Activated T-helper 1 cell treated with anti-CD3 and anti-CD28 coated beads, Interleukin-12 subunit alpha, Interleukin-12 subunit beta, Interleukin-2, Interleukin-4 antibody, amounts not matched to agents 30 ng/mL and 10 ng/mL and 1 ng/mL, durations not matched to agents 14 hours and 24 hours and 36 hours (primary cell): ENCODE measurements around the gene XK. TPM values are rescaled to one million over a fixed set of nuclear protein-coding genes. Genes with fewer than 3 reads are reported as not detected.
"Not testable (repeated sequence)": the region's sequence is repeated elsewhere in the genome, so short reads cannot be mapped to it uniquely, and the experiment has no call there.

ENCODE experiments used
- DNase-seq: peaks from one replicate; pipeline ENCODE4 v3.0.0; 2021; ENCODE audit warnings: low spot score
- H3K27ac Mint-ChIP-seq: one replicate; pipeline ENCODE4 v1.8.0; 2021; ENCODE audit warnings: mild to moderate bottlenecking, mixed read lengths
- H3K27me3 Mint-ChIP-seq: one replicate; pipeline ENCODE4 v1.8.0; 2022; ENCODE audit warnings: mild to moderate bottlenecking, moderate library complexity, mixed read lengths; ENCODE audit not compliant: insufficient read depth
- H3K36me3 Mint-ChIP-seq: one replicate; pipeline ENCODE4 v1.8.0; 2021; ENCODE audit warnings: low read depth, mixed read lengths
- H3K4me1 Mint-ChIP-seq: one replicate; pipeline ENCODE4 v1.8.0; 2021; ENCODE audit warnings: low read depth, mixed read lengths
- H3K4me3 Mint-ChIP-seq: one replicate; pipeline ENCODE4 v1.8.0; 2021; ENCODE audit warnings: mild to moderate bottlenecking, moderate library complexity, mixed read lengths
- H3K9me3 Mint-ChIP-seq: one replicate; pipeline ENCODE4 v1.8.0; 2021; ENCODE audit warnings: mixed read lengths
- intact Hi-C: fragments of 100-400 bp; cut with micrococcal nuclease; formaldehyde crosslinking; loops from one replicate; pipeline ENCODE4 v1.15.1; 2024
- total RNA-seq: library from RNA; stranded (reverse); gene quantifications from 2 replicates; pipeline ENCODE4 v1.2.3, GENCODE V29; 2022

The XK gene
- total RNA-seq, 1 donor from 2014 or later: 0.39 TPM

DNA sequence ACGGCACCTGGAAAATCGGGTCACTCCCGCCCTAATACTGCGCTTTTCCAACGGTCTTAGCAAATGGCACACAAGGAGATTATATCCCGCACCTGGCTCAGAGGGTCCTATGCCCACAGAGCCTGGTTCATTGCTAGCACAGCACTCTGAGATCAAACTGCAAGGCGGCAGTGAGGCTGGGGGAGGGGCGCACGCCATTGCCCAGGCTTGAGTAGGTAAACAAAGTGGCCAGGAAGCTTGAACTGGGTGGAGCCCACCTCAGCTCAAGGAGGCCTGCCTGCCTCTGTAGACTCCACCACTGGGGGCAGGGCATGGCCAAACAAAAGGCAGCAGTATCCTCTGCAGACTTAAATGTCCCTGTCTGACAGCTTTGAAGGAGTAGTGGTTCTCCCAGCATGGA lies 83.3 kb downstream of the XK start:
- intact Hi-C loops, H3K9me3 Mint-ChIP-seq, H3K4me3 Mint-ChIP-seq, H3K36me3 Mint-ChIP-seq, H3K27ac Mint-ChIP-seq, H3K27me3 Mint-ChIP-seq, DNase-seq: not testable (repeated sequence)
- peaks cover 10% of the 10 kb centered on the region for H3K4me1 Mint-ChIP-seq

DNA sequence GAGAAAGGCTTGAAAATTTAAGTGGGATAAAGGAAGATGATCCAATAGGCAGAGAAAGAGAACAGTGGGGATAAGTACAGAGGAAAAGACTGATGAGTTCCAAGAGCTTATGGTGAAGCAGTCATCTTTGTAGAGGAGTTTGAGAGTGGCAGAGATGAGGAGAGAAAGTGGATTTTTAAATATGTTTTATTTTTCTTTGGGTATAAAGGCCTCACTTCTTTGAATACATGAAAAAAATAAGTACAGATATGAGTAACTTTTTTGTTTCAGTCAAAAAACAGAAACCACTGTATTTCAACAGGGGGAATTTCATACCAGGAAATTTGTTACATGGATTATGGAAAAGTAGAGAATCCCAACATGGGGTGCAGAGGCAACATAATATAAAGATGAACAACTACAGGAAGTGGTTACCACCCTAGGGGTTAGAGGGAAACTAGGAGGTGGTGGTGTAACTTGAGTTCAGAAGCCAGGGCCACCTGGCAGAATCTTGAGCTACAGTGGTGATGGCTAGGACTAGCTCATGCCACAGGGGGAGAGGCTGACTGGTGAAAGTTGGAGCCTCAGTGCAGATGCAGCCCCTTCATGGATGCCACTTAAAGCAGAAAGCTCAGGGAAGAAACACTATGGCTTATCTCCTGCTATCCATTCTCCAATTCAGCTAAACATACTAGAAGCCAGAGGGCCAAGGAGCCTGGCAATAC lies 90.8 kb downstream of the XK start:
- H3K4me3 Mint-ChIP-seq: peak overlapping the region; percentile 40
- intact Hi-C loops: loop anchor here (2.0 kb wide), 2 partner anchors 22 to 30 kb away; no protein-coding TSS in a partner anchor
- no peaks in the 10 kb centered on the region for H3K27me3 Mint-ChIP-seq
- H3K9me3 Mint-ChIP-seq: no peaks in the 10 kb centered on the region
- peaks cover 22% of the 10 kb centered on the region for H3K4me1 Mint-ChIP-seq
- no peaks in the 10 kb centered on the region for H3K36me3 Mint-ChIP-seq
- no peak for DNase-seq
- peak overlapping the region; percentile 32 for H3K27ac Mint-ChIP-seq

DNA sequence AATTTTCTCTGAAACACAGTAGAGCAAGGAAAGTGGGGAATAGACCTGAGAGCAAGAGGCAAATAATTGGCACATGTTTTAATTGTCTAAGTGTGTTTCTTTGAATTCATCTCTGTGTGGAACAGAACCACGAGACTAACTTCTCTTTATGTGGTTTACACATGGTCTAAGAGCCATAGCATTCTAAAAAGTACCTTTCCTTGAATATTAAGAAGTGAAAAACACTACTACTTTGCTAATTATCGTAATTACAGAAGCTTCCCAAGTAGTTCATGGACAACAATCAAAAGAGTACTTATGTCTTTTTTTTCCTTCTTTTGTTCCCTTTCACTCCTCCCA lies 91.4 kb downstream of the XK start:
- peak overlapping the region; percentile 68 for H3K27ac Mint-ChIP-seq
- peaks cover 22% of the 10 kb centered on the region for H3K4me1 Mint-ChIP-seq
- intact Hi-C loops: loop anchor here (2.0 kb wide), 2 partner anchors 22 to 30 kb away; no protein-coding TSS in a partner anchor
- no peaks in the 10 kb centered on the region for H3K36me3 Mint-ChIP-seq
- no peak overlapping the region for H3K4me3 Mint-ChIP-seq
- no peak for DNase-seq
- no peaks in the 10 kb centered on the region for H3K27me3 Mint-ChIP-seq
- no peaks in the 10 kb centered on the region for H3K9me3 Mint-ChIP-seq

DNA sequence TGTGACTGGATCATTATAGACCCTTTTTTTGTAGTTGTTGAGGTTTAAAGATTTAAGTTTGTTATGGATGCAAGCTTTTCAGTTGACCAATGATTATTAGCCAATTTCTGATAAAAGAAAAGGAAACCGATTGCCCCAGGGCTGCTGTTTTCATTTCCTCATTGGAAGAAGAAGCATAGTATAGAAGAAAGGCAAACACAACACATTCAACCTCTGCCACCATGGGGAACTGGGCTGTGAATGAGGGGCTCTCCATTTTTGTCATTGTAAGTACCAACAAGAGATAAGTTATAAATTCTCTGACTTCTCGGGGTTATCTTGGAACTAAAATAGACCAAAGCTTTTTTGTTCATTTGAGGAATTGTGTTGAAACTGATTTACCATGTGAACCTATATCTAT lies 94.3 kb downstream of the XK start, which contains the start of gene CYBB:
TSS of gene CYBB (plus strand) at position 203 of the 400 bp plus-strand sequence. CDS start at position 222, 19 bp downstream.
- Mint-ChIP-seq H3K4me3 (no peak within 1 kb of the TSS), H3K27me3 (no peaks in the 10 kb centered on the region), H3K27ac (no peak within 1 kb of the TSS), H3K4me1 (peaks cover 22% of the 10 kb centered on the region), H3K36me3 (no peaks in the 10 kb centered on the region), H3K9me3 (no peaks in the 10 kb centered on the region)
- intact Hi-C loops: no loop called here
- DNase-seq: no peak

DNA sequence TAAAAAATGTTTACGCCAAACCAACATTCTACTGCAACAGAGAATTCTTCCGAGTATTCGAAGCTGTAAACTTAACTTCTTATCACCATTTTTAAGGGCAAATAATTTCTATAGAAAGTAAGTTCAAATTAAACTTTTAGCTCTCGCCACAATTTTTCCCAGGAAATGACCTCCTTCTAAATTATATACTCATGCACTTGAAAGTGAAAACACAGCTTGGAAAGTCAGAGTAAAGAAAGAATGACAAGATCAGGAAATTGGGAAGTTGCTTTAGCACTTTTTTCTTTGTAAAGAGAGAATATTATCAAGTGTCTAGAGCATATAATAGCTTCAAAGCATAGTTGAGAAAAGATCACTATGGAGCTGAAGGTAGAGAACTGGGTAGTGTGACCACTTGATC lies 95.5 kb downstream of the XK start:
- DNase-seq: no peak
- Mint-ChIP-seq H3K27me3 (no peaks in the 10 kb centered on the region), H3K9me3 (no peaks in the 10 kb centered on the region), H3K27ac (no peak overlapping the region), H3K36me3 (no peaks in the 10 kb centered on the region), H3K4me3 (no peak overlapping the region), H3K4me1 (peaks cover 15% of the 10 kb centered on the region)
- intact Hi-C loops: no loop called here

Other genes with a start within 250 kb of the XK start
- 0.29 and 0.49 TPM in 2 replicates for gene LANCL3, start 114.1 kb upstream of the XK start, total RNA-seq
- not detected in 2 replicates for gene CYBB, start 94.3 kb downstream of the XK start, total RNA-seq
- 15.3 and 16.7 TPM in 2 replicates for gene DYNLT3, start 161.8 kb downstream of the XK start, total RNA-seq